Measurements from ENCODE around the gene ATP2A3. TPM values are rescaled to one million over a fixed set of nuclear protein-coding genes. Genes with fewer than 3 reads are reported as not detected.

The ATP2A3 gene
- total RNA-seq, 4 donors from 2014 or later, result 8.5 to 60.7 (median 36.4) TPM

DNA sequence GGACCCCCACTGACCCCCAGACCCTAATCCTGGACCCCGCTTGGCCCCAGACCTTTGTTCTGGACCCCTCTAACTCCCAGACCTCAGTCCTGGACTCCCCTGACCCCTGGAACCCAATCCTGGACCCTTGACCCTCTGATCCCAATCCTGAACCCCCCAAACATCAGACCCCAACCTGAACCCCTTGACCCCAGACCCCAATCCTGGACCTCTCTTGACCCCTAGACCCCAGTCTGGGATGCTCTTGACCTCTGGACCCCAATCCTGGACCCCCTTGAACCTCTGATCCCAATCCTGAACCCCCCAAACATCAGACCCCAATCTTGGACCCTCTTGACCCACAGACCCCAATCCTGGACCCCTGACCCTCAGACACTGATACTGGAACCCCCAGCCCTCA is 34.5 kb downstream of the ATP2A3 start:
- intact Hi-C loops (cut with DNase I; ENCODE audit: low total_unique reads), result no loop called here
- no peak for TF ChIP-seq POLR2A (IDR thresholded peaks at IDR 0.05)
- TF ChIP-seq, protein P1, sequence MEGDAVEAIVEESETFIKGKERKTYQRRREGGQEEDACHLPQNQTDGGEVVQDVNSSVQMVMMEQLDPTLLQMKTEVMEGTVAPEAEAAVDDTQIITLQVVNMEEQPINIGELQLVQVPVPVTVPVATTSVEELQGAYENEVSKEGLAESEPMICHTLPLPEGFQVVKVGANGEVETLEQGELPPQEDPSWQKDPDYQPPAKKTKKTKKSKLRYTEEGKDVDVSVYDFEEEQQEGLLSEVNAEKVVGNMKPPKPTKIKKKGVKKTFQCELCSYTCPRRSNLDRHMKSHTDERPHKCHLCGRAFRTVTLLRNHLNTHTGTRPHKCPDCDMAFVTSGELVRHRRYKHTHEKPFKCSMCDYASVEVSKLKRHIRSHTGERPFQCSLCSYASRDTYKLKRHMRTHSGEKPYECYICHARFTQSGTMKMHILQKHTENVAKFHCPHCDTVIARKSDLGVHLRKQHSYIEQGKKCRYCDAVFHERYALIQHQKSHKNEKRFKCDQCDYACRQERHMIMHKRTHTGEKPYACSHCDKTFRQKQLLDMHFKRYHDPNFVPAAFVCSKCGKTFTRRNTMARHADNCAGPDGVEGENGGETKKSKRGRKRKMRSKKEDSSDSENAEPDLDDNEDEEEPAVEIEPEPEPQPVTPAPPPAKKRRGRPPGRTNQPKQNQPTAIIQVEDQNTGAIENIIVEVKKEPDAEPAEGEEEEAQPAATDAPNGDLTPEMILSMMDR (IDR thresholded peaks at IDR 0.05), result no peak
- 100% methylated on average over 1 of the region's 1 CpG for WGBS, 2 donors
- no peak for DNase-seq (ENCODE audit: low spot score in 2 of 2)
- H3K4me3 ChIP-seq (ENCODE audit: low read depth, poor library complexity, severe bottlenecking), result no peak overlapping the region

DNA sequence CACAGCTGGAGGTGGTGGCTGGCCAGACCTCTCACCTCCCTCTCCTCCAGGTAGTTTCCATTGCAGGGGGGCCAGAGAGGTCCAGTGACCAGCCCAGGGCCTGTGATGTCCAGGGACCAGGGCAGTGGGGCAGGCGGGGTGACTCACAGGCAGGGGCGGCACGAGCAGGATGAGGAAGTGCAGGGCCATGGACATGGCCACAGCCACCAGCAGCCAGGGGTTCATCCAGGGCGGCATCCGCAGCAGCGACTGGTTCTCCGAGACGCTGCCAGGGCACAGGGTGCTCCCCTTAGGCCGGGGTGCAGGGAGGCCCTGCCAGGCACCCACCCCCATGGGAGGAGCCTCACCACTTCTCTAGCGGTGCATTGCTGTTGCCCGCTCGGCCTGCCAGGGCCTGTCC is 35.1 kb downstream of the ATP2A3 start:
- WGBS, 2 donors, result 89 to 94% methylated on average over 10 to 11 of the region's 12 CpGs
- no peak for DNase-seq (ENCODE audit: low spot score in 2 of 2)
- no peak overlapping the region for H3K4me3 ChIP-seq (ENCODE audit: low read depth, poor library complexity, severe bottlenecking)
- TF ChIP-seq, protein P1 (IDR thresholded peaks at IDR 0.05), result no peak
- no peak for TF ChIP-seq POLR2A (IDR thresholded peaks at IDR 0.05)
- intact Hi-C loops (cut with DNase I; ENCODE audit: low total_unique reads), result no loop called here

DNA sequence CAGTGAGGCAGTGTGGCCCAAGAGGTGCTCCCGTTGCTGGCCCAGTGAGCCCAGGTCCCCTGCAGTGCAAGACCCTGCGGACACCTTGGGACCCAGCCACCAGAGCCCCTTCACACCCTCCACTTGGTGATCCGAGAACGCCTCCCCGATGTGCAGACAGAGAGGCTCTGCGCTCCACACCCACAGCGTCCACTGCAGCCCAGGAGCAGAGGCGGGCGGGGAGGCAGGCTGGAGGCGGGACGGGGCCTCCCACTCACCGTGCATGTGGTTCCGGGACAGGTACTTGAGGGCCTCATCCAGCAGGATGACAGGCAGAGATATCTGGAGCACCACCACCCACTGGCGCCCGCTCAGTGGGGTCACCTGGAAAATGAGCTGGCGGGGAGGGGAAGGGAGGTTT is 35.8 kb downstream of the ATP2A3 start:
- no peak for TF ChIP-seq POLR2A (IDR thresholded peaks at IDR 0.05)
- TF ChIP-seq, protein P1 (IDR thresholded peaks at IDR 0.05), result no peak
- intact Hi-C loops (cut with DNase I; ENCODE audit: low total_unique reads), result no loop called here
- H3K4me3 ChIP-seq (ENCODE audit: low read depth, poor library complexity, severe bottlenecking), result no peak overlapping the region
- no peak for DNase-seq (ENCODE audit: low spot score in 2 of 2)
- WGBS, 2 donors, result 93 to 97% methylated on average over 16 of the region's 16 CpGs

DNA sequence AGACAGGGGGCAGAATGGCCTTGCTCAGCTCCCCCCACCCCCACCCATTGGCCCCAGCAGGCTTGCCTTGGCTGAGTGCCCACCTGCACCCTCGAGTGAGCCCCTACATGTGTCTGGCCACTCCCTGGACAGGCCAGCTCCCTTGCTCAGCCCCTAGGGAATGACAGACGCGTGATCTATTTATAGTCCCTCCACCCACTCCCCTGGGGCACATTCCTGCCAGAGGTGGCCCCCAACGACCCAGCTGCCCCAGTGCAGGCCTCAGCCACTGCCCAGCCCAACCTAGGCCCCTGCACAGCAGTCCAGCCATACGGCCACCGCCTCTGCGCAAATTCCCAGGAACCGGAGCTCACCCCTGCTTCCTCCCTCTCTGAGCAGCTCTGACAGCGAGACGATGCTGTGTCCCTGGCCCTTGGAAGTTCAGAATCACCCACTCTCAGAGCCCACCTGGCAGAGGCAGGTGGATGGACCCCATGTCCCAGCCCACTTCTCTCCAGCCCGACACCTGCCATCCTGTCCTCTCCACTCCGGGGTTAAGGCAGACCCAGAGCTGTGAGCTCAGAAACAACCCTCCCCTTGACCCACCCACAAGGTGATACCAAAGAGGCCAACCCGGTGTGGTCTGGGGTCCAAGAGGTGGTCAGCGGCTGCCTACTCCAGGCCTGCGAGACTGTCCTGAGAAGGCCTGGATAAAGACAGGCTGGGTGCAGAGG is 36.5 kb downstream of the ATP2A3 start:
- no peak for DNase-seq (ENCODE audit: low spot score in 2 of 2)
- TF ChIP-seq, protein P1 (IDR thresholded peaks at IDR 0.05), result no peak
- TF ChIP-seq POLR2A (IDR thresholded peaks at IDR 0.05), result no peak
- WGBS, 2 donors, result 78 to 80% methylated on average over 15 of the region's 15 CpGs
- no peak overlapping the region for H3K4me3 ChIP-seq (ENCODE audit: low read depth, poor library complexity, severe bottlenecking)
- intact Hi-C loops (cut with DNase I; ENCODE audit: low total_unique reads), result no loop called here

DNA sequence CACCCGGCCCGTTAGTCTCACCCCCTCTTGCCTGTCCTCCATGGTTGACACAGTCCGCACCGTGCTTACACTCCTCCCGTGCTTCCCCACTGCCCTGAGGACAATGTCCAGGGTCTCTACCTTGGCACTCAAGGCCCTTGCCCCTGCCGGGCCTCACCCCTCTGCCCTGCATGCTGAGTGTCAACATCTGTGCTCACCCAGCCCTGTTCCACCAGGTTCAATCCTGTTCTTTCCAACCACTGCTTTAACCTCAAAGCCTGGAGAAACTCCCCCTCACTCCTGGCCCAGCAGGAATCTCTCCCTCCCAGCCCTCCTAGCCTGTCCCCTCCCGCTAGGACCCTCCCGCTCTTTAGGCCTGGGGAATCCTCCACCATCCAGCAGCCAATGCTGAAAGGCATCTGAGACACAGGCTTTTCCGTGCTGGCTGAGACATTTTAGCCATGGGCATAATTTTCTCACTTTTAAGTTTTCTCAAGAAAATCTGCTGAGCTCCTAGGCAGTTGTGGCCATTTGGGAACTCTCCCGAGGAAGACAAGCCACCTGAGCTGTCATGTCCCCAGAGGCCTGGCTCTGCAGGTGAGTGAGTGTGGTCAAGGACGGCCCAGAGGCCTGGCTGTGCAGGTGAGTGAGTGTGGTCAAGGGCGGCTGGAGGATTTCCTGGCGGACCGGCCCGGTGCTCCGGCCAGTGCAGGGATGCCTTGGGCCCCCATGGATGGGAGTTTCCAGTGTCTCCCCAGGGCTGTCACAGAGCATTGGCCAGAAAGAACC is 37.2 kb downstream of the ATP2A3 start:
- DNase-seq (ENCODE audit: low spot score in 2 of 2), result no peak
- intact Hi-C loops (cut with DNase I; ENCODE audit: low total_unique reads), result no loop called here
- no peak overlapping the region for H3K4me3 ChIP-seq (ENCODE audit: low read depth, poor library complexity, severe bottlenecking)
- WGBS, 2 donors, result 86% methylated on average over 16 of the region's 16 CpGs
- TF ChIP-seq, protein P1 (IDR thresholded peaks at IDR 0.05), result no peak
- no peak for TF ChIP-seq POLR2A (IDR thresholded peaks at IDR 0.05)
